ENCODE measurements around the gene ZBTB20.

The ZBTB20 gene

DNA sequence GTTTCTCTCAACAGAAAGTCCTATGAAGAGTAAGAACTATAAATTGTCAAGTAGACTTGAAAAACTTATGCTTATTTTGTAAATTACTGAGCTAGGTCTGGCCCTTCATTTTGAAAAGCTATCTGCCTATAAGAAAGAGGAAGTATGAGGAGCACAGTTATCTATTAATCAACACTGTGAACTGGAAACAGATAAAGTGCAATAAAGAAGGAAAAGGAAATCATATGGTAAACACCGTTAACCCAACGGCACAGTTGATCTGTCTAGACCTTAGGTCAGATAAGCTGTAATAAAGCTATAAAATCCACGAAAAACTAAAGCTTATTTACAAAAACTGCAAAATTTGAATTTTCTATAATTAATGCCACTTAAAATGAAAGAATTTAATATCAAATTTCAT is 242.5 kb downstream of the ZBTB20 start:
- DNase-seq (ENCODE audit: low spot score) = no peak

DNA sequence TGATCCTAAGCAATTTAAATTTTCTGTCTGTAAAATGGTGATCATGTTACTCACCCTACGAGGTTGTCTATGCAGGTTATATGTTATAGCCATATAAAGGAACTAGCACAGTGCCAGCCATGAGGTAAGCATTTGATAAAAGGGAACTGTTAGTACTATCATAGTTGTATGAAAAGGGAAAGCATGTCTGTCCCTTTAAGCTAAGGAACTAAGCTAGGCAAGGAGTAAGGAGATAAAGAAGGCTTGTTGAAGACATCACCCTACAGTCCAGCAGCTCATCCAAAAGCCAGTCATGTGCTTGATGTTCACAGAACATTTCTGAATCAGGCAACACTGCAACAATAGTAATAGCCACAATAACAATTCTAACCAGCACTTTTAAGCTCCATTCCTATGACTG is 243.9 kb downstream of the ZBTB20 start:
- DNase-seq (ENCODE audit: low spot score) = no peak

DNA sequence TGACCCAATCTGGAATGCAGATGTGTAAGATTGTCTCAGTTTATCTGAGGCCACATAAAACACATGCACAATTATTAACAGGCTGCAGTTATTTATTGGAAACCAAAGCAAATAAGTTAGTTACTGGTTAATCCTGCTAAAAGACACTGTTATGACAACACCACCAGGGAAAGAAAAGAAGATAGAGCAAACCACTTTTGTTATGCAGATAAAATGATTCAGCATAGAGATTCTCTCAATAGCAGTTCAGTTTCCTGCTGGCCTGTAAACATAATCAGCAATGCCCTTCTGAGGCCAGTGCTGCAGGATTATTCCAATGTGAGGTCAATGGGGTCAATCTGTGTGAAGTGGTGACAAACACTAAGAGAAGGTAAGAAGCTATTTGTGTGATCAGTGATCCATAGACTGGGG is 244.4 kb downstream of the ZBTB20 start:
- DNase-seq (ENCODE audit: low spot score) = no peak

DNA sequence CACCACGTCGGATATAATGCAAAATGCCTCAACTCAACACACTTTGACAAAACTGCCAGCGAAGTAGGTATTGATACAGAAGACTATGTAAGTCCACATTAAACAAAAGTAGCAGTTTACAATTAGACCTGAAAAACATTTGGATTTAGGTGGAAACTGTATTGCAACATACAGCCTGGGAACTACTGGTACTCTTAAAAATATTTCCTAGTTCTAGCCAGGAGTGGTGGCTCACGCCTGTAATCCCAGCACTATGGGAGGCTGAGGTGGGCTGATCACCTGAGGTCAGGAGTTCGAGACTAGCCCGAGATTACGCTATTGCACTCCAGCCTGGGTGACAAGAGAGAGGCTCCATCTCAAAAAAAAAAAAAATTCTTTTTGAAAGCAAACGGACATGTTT is 246.2 kb downstream of the ZBTB20 start:
- DNase-seq (ENCODE audit: low spot score) = no peak

DNA sequence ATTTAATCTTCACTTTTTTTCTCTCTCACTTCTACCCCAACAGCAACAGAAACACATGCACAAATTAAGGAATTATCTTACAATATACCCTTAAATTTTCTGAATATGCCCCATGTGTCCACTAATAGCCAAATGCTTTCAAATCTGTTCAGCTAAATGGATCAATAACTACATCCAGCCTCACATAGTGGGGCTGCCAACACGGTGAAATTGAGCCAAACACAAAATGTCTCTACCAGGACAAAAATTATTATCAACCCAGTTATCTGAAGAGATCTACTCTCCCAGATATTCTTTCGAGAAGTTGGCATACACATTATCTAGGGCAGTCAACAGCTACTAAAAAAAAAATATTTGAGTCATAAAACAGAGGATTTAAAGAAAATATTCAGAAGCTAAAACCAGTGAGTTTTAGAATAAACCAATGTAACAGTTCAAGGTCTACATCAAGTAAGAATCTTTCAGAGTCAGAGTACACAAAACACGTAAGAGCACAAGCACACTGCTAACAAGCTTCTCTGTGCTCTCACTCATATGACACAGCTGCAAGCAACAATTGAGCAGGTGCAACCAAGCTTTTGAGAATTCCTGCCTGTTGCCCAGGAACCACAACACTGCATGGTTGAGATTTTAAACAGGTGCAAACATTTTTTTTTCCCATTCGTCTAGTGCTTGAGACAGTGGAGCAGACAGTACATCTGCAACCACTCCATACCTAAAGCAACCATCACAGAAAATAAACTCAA is 247.7 kb downstream of the ZBTB20 start:
- peak; percentile 37 for DNase-seq (ENCODE audit: low spot score)

DNA sequence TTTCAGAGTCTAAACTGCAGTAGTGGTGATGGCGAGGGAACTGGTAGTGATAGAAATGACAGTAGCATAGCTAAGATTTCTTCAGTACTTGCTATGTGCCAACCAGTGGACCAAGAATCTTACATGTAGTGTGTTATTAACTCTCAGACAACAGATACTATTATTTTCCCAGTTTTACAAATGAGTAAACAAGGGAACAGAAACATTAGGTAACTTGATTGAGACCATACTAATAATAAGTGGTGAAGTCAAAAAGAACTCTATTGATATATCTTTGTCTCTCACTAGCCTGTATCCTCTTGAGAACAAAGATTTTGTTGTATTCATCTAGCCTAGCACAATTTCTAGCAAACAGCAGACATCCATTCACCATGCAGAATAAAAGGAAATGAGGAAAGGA is 250.1 kb downstream of the ZBTB20 start:
- DNase-seq (ENCODE audit: low spot score) = no peak

DNA sequence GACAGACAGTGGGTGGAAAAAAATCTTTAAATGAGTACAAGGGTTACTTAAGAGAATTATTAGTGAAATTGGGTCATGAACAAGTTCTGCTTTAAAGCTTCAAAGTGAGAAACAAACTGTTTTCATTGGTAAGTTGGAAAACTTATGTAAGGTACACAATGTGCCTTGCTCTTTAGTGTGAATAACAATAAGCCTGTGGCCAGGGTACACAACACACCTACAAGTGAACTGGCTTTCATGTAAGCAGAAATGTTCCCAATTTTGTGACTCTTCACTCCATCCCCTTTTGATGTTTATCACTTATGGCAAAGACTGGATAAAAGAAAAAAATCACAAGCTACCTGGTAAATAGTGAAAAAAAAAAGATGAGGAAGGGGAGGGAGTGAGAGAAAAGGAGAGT is 253.7 kb downstream of the ZBTB20 start:
- no peak for DNase-seq (ENCODE audit: low spot score)

DNA sequence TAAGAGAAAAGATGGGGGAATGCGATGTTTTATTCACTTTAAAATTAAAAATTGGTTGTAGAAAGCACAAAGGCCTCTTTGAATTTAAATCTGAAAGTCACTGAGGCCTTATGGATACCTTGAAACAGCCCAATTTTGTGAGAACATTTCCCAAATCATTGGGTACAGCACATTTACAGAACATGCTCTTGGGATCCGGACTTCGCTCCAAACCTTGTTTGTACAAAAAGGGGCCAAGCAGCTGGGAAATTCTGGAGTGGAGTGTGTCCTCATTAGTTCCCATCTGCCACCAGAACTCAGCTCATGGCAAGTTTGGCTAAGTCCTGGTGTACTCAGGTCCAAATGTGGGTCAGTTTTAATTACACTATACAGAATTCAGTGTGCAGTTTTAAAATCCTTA is 254.2 kb downstream of the ZBTB20 start:
- no peak for DNase-seq (ENCODE audit: low spot score)

DNA sequence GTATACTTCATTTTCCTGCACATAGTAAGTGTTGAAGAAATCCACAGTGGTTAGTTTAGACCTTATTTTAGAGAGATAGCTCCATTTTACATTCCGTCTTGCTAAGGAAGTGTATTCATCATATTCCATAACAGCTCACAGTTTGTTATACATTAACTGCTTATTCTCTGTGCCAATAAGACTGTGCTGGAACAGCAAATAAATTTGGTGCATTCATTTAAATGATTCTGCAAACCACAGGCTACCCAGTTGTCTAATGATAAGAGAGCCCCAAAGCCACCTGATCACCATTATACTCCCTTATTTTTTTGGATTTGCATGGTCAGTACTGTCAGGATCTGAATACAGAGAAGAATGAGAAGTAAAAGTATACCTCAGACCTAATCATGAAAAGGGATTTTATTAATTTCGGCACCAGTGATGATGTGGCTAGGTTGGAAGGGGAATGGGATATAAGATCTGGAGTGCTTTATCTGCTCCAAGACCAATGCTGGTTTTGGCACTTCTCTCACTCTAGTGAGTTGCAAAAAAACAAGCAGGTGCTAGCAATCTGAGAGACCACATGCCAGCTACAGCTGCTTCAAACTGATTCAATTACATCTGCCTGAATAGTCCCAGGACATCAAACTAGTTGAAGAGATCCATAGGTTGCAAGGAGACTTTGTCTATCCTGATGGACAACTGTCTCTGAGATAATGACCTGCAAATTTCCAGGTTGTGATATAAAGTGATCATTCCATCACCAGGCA is 254.8 kb downstream of the ZBTB20 start:
- no peak for DNase-seq (ENCODE audit: low spot score)

DNA sequence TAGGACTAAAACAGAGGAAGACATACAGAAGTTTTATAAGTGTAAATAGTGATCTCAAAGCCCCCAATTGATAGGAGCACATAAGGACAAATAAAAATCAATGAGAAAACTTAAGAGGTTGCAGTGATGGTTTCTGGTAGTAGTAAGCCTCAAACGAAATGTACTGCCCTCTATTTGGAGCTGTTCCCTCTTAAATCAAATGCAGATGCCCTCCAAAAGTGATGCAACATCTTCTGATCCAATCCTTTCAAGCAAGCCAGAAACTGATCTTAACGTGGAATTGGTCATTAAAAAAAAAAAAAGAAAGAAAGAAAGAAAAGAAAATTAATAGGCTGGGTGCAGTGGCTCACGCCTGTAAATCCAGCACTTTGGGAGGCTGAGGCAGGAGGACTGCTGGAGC is 259.3 kb downstream of the ZBTB20 start:
- DNase-seq (ENCODE audit: low spot score) = no peak

DNA sequence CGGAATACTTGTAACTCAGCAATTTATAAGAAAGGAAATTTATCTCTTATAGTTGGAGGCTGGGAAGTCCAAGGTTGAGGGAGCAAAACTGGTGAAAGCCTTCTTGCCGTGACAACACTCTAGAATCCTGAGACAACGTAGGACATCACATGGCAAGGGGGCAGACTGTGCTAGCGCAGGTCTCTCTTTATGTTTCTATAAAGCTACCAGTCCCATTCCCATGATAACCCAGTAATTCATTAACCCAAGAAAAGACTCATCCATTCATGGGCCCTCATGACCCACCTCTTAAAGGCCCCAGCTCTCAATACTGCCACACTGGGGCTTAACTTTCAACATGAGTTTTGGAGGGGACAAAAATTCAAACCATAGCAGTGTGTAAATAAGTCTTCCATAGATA is 260.2 kb downstream of the ZBTB20 start:
- no peak for DNase-seq (ENCODE audit: low spot score)

DNA sequence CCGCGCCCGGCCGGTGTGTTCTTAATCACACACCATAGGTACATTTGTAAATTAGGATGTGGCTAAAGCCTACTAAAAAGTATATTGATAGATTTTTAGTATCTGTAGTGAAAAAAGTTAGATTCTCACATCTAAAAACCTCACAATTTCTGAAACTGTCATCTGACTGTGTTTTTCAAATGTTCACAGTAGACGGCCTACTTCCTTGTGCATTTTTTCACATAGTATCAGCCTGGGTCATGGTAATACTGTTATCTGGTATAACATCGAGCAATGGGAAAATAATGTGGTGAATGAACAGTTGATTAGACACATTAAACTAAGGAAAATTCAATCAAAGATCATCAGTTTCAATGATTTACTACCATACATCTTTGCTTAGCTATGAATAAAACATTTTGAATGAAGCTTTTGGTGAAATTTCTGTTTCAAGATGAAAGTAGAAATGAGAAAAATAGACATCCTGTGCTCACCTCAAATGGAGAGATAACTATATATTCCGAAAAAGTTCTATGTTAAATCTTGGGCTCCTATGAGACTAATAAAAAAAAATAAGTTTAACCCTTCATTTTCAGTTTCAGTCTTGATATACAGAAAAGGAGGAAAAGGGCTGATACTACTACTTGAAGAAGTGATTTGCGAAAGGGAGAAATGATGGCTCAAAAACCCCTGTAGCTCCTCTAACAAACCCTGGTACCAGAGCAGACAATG is 262.7 kb downstream of the ZBTB20 start:
- DNase-seq (ENCODE audit: low spot score) = no peak

DNA sequence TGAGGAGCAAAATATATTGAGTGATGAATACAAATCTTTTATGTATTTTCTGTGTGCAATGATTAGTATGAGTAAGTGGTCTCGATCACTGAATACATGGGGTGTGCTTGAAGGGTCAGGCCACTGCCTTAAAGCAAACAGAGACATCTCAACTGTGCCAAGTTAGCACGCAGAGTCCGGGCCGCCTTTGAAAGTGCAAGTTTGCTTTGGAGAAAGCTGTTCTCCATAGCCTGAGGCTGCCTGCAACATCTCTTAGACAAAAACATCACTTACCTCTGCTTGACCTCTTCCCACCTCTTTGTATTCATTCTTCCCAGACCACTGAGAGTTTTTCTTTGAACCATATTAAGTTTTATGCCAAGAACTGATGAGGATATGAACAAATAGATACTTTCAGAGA is 267.0 kb downstream of the ZBTB20 start:
- no peak for DNase-seq (ENCODE audit: low spot score)

DNA sequence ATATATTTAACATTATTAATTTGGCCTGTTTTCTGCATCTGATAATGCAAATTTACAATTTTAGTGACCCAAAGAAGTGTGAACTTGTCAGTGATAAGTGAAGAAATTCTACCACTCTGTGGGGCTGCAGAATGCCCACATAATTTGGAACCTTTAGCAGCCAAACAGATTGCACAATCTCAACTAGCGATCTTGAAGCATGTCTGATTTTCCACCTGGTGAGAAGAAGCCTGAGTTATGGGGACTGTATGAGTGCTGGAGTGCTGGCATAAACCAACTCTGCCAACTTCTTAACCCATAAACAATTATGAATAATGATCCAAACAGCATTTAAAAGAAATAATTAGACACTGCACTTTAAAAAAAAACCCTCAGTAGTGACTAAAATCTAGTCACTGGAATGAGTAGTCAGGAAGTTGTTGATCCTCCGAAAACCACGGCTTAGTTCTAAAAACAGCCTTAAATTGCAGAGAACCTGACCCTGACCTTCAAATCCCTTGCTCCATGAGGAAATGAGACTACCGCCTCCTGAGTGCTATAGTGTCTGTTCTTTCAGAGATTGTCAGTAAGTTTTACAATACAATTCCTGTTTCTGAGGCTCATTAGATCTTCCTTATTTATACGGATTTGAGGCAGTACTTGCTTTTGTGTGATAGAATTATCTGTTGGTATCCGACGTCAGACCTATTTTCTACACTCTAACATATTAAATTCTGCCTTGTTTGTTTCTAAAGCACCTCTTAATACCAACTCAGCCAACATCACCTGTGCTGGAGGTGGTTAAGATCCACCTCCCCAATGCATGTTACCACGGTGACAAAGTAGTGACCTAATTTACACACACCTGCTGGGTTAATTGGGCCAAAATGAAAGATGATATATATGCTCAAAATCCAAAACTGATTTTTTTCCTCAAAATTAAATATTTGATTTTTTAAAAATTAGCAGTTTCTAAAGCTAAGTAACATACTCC is 267.7 kb downstream of the ZBTB20 start:
- no peak for DNase-seq (ENCODE audit: low spot score)

DNA sequence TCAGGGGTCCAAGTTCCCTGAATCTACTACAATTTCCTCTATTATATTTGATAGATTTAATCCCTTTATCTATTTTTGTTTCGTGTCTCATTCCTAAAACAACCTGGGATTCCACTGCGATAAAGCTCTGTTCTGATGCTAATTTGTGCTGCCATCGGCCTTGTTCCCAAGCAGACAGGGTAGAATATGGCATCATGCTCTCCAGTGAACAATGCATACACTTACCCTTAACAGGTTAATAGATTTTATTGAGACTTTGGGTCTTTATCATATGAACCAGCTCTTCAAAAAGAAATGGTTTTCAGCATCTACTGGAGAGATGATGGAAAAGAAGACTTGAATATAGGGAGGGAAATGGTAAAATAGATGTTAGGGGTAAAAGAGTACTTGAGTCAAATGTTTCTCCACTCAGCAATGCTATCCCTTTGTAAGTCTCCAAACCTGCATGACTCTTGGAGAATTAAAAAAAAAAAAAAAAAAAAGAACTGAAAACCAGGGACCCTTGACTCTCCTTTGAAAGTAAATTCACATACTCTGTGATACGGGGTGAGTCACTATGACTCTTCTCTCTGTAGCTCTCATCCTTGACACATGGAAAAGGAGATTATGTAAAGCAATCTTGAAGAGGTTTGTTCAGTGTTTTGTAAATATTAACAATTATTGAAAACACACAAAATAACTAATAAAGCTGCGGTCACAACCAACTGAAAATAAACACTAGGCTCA is 268.8 kb downstream of the ZBTB20 start:
- DNase-seq (ENCODE audit: low spot score) = no peak

DNA sequence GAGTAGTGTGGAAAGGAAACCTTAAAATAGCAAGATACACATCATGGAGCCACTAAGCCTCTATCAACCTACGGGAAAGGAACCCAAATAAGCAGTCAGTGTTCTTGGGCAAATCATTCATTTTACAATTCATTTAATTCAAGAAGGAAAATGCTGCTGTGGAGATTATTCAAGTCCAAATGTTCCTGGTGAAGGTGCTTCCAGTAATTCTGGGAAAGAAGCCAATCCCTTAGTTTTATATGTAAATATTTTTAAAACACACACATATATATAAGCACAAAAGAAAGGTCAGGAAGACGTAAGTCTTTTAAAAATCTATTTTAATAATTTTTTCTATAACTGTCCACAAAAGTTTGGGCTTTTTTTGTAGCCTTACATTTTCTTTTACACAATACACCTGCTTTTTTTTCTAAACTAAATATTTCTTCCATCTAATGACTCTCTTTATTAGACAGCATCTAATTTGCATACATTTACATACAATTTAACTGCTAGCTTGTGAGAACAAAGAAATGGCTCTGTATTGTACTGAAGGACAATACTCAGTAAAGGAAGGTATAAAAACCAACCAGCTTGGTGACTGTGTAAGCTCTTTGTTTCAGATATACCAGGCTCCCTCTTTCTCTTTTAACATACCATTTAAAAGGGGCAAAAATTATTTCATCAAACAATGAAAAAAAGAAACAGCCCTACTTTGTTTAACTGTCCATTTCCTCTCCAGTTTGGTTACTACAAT is 269.5 kb downstream of the ZBTB20 start:
- no peak for DNase-seq (ENCODE audit: low spot score)

DNA sequence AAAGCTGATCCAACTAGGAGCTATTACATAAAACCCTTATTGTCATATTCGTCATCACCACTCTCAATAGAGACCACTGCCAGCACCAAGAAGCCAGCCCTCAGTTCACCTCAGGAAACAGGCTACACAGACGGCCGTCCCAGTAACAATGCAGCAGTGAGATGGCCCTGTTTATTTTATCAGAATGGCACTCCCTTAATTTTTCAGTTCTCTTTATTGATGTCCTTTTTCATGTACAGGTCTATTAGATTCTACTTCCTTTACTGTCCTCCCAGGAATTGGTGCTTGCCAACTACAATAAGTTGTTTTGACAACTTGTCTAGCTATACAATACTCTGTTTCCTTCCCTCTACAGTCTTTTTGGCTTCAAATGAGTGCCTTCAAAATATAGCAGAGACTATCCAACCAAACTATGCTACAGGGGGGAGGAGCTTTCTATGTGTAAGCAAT is 272.5 kb downstream of the ZBTB20 start:
- DNase-seq (ENCODE audit: low spot score) = no peak

DNA sequence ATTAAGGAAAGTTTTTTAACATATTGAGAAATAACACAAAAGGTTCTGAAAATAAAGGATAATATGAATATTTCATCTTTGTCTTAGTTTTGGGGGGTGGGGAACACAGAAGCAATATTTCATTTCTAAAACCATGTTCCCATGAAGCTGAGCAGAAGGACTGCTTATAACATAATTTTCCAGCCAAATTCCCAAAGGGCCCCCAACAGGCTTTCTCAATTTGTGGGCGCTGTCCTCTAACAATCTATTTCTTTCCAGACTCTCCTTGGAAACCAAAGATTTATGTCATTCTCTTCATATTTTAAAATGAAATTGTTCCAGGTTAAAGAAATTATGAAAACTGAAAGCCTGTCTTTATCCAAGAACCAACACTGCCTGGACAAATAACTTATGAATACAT is 273.5 kb downstream of the ZBTB20 start:
- no peak for DNase-seq (ENCODE audit: low spot score)

DNA sequence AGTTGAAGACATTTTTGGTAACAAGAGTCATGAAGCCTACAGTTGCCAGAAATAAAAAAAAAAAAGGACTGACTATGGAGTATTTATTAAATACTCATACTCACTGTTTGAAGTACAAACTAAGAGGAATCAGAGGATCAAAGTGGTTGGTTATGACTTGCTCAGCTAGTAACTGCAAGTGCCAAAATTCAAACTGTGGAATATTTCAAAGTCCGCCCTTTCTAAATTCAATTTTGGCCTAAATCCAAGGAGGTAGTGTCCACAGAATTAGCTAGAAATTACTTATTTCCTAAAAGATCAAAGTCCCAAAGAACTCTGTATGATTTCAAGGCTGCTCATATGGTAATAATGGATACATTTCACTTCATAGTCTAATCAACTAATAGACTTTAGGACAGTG is 274.5 kb downstream of the ZBTB20 start:
- no peak for DNase-seq (ENCODE audit: low spot score)

DNA sequence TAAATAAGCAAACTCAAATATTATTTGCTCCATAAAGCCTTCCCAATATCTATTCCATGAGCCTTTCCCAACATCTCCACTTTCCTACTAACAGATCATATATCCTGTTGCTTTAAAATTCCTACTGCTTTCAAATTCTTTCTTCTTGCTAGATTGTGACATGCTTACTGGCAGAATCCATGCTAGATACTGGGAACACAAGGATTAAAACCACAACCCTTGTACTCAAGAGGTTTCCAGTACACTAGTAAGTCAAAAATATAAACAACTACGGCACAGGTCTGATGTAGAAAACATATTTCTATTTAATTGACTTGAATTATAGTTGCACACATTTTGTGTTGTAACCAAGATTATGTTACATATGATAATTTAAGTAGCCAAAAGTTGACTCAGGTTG is 275.0 kb downstream of the ZBTB20 start:
- no peak for DNase-seq (ENCODE audit: low spot score)
